Activated T-helper 2 cell treated with anti-CD3 and anti-CD28 coated beads, Interferon-gamma antibody, Interleukin-2, Interleukin-4, amounts not matched to agents 10 μg/mL and 5 μg/mL and 100 μg/mL, durations not matched to agents 14 hours and 24 hours and 36 hours (primary cell): Measurements from ENCODE around the gene C11orf54. TPM values are rescaled to one million over a fixed set of nuclear protein-coding genes. Genes with fewer than 3 reads are reported as not detected.
A peak's percentile ranks its signal among the peaks of the same experiment; 100 is the strongest.

ENCODE experiments used
- DNase-seq: peaks from one replicate; pipeline ENCODE4 v3.0.0; 2021; ENCODE audit warnings: low spot score
- H3K27ac Mint-ChIP-seq: one replicate; pipeline ENCODE4 v1.8.0; 2021; ENCODE audit warnings: mixed read lengths
- H3K27me3 Mint-ChIP-seq: one replicate; pipeline ENCODE4 v1.8.0; 2021; ENCODE audit warnings: low read depth, mixed read lengths
- H3K36me3 Mint-ChIP-seq: one replicate; pipeline ENCODE4 v1.8.0; 2021; ENCODE audit warnings: low read depth, mixed read lengths
- H3K4me1 Mint-ChIP-seq: one replicate; pipeline ENCODE4 v1.8.0; 2021; ENCODE audit warnings: low read depth, mixed read lengths
- H3K4me3 Mint-ChIP-seq: one replicate; pipeline ENCODE4 v1.8.0; 2021; ENCODE audit warnings: low read depth, mild to moderate bottlenecking, moderate library complexity, mixed read lengths
- H3K9me3 Mint-ChIP-seq: one replicate; pipeline ENCODE4 v1.8.0; 2021; ENCODE audit warnings: mixed read lengths
- intact Hi-C: fragments of 100-400 bp; cut with micrococcal nuclease; formaldehyde crosslinking; loops from one replicate; pipeline ENCODE4 v1.15.1; 2023
- total RNA-seq: library from RNA; stranded (reverse); gene quantifications from 2 replicates; pipeline ENCODE4 v1.2.3, GENCODE V29; 2022

Gene C11orf54
- total RNA-seq, 1 donor from 2014 or later = 21.2 TPM

DNA sequence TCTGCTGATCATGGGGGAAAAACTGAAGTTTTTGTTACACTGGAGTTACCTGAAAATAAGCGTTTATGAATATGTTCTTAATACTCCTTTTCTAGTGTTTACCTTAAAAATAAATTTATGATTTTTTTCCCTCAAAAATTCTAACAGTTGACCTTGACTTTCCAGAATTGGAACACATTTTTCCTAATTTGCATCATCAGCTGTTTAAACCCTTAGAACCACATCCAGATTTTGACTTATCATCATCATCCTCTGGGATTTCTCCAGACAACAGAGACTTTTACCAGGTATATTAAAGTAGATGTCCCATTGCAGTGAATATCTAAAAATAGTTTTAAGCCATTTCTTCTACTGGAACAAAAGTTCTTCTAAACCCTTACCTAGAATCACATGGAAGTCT is 17.4 kb upstream of the C11orf54 start:
- H3K36me3 Mint-ChIP-seq = peaks cover 69% of the 10 kb centered on the region
- no peak for DNase-seq
- H3K27me3 Mint-ChIP-seq = no peaks in the 10 kb centered on the region
- H3K4me1 Mint-ChIP-seq = peaks cover 8% of the 10 kb centered on the region
- H3K27ac Mint-ChIP-seq = no peak overlapping the region
- no peaks in the 10 kb centered on the region for H3K9me3 Mint-ChIP-seq
- intact Hi-C loops = no loop called here
- H3K4me3 Mint-ChIP-seq = no peak overlapping the region

DNA sequence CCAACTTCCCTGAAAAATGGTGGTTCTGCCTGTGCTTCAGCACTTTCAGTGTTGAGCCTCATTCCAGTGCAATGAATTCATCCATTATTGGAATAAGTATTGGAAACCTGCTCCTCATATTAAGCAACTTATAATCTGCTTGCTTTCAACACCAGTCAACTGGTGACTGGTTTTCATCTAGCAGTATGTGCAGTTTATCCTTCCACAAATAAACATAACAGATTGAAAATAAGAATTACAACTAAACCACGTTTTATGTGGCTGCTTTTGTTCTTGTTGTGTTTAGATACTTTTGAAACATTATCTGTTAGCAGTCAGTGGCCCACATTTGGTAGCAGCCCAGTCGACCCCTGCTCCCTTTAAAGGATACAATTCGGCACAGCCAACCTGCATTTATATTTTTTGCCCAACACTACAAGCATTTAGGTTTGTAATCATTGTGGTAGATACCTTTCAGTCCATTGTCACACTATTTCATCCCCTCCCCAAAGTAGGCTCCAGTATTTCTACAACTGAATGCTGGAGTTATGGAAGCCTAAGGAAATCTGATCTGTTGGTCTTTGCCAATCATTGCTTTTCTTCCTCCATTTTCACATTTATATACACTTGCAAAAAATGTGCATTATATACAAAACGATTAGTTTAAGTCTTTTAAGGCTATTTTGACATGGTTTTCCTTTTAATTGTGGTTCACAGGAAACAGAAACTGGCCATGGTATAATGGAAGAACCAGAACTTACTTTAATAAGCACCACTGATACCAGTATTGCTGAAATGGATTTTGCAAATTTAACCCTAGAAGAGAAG is 13.3 kb upstream of the C11orf54 start:
- H3K27ac Mint-ChIP-seq = peak overlapping the region; percentile 75
- peaks cover 78% of the 10 kb centered on the region for H3K36me3 Mint-ChIP-seq
- DNase-seq = no peak
- intact Hi-C loops = loop anchor here (1.0 kb wide), 1 partner anchor 10 kb away; no protein-coding TSS in a partner anchor
- H3K4me1 Mint-ChIP-seq = peaks cover 10% of the 10 kb centered on the region
- no peak overlapping the region for H3K4me3 Mint-ChIP-seq
- no peaks in the 10 kb centered on the region for H3K9me3 Mint-ChIP-seq
- H3K27me3 Mint-ChIP-seq = no peaks in the 10 kb centered on the region

DNA sequence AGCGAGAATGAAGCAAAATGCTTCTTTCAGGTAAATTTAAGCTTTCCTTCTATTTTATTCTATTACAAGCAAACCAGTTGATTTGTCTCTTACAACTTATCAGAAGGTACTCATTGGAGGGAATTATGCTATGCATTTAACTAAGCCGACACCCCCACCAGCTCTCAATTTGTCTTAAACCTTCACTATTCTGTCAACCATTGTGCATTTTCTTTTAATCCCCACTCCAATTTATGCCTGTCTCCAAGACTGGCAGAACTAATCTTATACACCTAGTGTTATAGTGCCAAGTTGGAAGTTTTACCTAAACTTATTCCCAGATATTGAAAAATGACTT is 12.7 kb upstream of the C11orf54 start:
- Mint-ChIP-seq H3K36me3 (peaks cover 81% of the 10 kb centered on the region), H3K4me1 (peaks cover 14% of the 10 kb centered on the region), H3K4me3 (no peak overlapping the region), H3K9me3 (no peaks in the 10 kb centered on the region), H3K27me3 (no peaks in the 10 kb centered on the region), H3K27ac (peak overlapping the region; percentile 75)
- no peak for DNase-seq
- intact Hi-C loops = loop anchor here (1.0 kb wide), 1 partner anchor 10 kb away; no protein-coding TSS in a partner anchor

DNA sequence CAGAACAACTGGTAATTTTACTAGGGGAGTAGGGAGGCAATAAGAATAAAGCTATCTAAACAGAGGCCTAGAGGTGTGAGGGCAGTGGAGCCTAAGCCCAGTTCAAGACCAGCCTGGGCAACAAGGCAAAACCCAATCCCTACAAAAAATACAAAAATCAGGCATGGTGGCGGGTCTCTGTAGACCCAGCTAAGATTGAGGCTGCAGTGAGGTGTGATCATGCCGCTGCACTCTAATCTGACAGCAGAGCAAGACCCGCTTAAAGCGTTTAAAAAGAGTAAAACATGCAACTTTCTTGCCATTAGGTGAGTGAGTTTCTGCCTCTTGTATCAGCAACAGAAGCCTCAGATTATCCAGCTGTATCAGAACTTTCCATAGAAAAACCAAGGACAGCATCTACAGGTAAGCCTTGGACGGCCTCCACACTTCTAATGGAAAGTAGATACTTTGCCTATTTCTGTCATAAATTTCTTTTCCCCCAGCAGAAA is 12.3 kb upstream of the C11orf54 start:
- Mint-ChIP-seq H3K27me3 (no peaks in the 10 kb centered on the region), H3K27ac (peak overlapping the region; percentile 75), H3K4me3 (no peak overlapping the region), H3K36me3 (peaks cover 83% of the 10 kb centered on the region), H3K9me3 (no peaks in the 10 kb centered on the region), H3K4me1 (peaks cover 16% of the 10 kb centered on the region)
- no peak for DNase-seq
- intact Hi-C loops = no loop called here

DNA sequence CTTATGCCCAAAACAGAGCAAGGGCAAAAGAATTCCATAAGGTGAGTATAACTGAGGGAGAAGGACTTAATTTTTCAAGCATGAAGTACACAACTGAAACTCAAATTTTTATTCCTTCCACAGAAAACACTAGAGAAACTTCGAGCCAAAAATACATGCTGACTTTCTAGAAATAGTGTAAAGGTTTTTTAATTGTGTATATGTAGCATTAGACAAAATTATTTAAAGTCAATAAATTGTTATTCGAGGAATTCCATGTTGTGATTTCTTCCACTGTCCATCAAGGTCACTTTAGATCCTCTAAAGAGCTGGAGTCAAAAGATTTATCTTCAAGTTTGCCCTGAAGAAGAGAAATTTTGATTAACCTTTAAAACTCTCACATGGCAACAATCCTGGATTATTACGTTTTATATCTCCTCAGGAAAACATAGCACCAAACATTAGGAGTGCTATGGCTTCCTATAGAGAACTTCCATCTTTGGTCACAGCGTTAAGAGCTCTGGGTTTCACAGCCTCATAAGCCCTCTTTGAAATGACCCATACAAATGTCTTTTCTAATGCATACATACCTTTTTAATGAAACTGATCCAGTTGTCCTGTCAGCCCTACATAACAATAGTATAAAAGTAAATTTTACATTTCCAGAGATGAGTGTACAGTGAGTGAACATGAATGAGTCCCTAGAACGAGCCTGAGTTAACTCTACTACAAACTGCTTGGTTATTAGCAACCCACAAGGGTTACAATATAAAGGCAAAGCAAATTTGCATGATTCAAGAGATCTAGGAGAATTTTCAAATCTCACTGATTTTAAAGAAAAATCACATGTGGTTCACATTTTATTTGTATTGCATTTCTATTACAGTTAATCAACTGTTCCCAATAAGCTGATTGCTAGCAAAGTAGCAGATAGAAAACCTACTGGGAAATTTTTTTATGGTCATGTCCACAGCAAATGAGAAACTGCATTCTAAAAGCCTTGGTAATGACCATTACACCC is 11.1 kb upstream of the C11orf54 start:
- intact Hi-C loops = no loop called here
- Mint-ChIP-seq H3K4me1 (peaks cover 27% of the 10 kb centered on the region), H3K27me3 (no peaks in the 10 kb centered on the region), H3K9me3 (no peaks in the 10 kb centered on the region), H3K4me3 (no peak overlapping the region), H3K27ac (peak overlapping the region; percentile 68), H3K36me3 (peaks cover 88% of the 10 kb centered on the region)
- DNase-seq = no peak

DNA sequence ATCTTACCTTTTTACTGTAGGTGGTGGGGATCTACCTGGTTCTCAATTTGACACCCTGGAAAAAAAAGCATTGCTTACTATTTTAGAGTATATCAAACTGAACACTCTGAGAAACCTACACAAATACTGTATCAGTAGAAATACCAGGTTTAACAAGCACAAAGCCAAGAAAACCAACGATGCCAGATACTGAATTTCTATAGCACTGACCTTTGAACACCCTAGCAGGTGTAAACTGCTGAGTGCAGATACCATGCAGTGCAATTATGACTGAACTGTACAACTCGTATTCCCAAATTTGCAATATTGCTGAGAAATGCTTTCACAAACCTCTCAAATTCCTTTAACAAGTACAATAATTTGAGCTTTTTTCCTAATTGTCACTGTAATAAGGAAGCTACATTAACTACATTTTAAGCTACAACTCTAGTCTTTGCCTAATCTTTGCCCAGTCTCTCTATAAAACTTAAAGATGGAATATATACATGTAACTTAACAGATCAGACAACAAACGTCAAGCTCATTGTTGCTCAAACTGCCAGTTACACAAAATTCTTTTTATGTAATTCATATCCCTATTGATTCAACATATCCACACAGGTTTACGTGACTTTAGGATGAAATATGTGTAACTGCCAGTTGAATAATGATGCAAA is 9.1 kb upstream of the C11orf54 start:
- intact Hi-C loops = no loop called here
- H3K27ac Mint-ChIP-seq = peak overlapping the region; percentile 49
- DNase-seq = no peak
- no peaks in the 10 kb centered on the region for H3K27me3 Mint-ChIP-seq
- no peak overlapping the region for H3K4me3 Mint-ChIP-seq
- H3K4me1 Mint-ChIP-seq = peaks cover 41% of the 10 kb centered on the region
- peaks cover 95% of the 10 kb centered on the region for H3K36me3 Mint-ChIP-seq
- no peaks in the 10 kb centered on the region for H3K9me3 Mint-ChIP-seq

DNA sequence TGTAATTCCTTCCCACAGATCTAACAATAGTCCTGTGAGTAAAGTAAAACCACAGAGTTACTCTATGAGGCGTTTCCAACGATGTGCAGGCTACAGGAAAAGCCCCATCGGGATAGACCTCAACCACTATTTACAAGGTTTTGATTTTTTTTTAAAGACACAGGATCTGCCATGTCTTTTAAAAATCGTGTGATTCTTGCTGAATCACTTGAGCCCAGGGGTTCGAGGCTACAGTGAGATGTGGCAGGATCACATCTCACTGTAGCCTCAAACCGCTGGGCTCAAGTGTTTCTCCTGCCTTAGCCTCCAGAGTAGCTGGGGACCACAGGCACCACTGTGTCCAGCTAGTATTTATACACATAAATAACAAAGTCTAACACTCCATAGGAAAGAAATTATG is 8.0 kb upstream of the C11orf54 start:
- DNase-seq = no peak
- intact Hi-C loops = no loop called here
- no peaks in the 10 kb centered on the region for H3K27me3 Mint-ChIP-seq
- H3K4me3 Mint-ChIP-seq = peak overlapping the region; percentile 26
- peaks cover 52% of the 10 kb centered on the region for H3K4me1 Mint-ChIP-seq
- peaks cover 95% of the 10 kb centered on the region for H3K36me3 Mint-ChIP-seq
- no peaks in the 10 kb centered on the region for H3K9me3 Mint-ChIP-seq
- peak overlapping the region; percentile 62 for H3K27ac Mint-ChIP-seq

DNA sequence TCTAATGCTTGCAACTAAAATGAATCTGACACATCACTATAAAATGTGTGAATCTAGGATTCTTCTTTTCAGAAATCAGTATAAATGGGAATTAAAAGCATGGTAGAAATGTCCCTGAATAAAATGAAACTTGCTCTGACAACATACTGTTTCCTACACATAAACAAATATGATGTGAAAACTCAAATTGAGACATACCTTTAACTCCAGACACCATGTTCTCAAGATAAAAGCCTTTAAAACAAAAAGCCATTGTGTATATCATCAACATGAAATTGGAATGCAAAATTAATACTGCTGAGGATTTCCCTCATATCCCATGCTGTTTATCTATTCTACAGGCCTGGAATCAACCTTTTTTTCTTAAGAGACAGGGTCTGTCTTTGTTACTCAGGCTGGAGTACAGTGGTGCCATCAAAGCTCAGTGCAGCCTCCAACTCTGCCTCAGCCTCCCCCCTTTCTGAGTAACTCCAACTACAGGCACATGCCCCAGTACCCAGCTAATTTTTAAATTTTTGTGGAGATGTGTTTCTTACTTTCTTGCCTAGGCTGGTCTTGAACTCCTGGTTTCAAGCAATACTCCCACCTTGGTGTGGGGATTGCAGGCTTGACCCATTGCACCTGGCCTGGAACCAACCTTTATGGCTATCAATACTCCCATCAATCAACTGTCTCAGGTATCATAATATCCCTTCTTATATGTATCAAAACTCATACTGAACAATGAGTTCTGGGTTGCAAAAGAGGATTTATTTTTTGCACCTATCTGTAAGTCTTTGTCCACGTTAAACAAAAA is 6.8 kb upstream of the C11orf54 start:
- peaks cover 61% of the 10 kb centered on the region for H3K4me1 Mint-ChIP-seq
- H3K27ac Mint-ChIP-seq = peak overlapping the region; percentile 22
- intact Hi-C loops = no loop called here
- no peaks in the 10 kb centered on the region for H3K9me3 Mint-ChIP-seq
- DNase-seq = no peak
- no peaks in the 10 kb centered on the region for H3K27me3 Mint-ChIP-seq
- peak overlapping the region; percentile 47 for H3K4me3 Mint-ChIP-seq
- H3K36me3 Mint-ChIP-seq = peaks cover 95% of the 10 kb centered on the region

DNA sequence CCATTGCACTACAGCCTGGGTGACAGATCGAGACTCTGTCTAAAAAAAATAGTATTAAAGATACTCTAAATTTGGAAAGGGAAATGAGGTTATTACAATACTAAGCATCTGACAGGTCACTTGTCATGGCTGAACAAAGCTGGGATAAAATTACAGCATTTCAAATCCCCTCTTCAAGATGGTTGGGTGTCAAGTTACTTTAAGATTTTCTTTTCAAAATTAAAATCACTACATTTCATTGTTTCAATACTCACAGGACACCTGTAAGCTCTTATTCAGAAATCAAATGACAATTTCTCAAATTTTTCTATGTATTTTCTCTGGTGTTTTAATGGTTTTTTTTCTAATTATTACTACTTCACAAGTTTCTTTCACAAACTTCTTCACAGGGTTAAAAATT is 5.8 kb upstream of the C11orf54 start:
- intact Hi-C loops = no loop called here
- no peaks in the 10 kb centered on the region for H3K27me3 Mint-ChIP-seq
- H3K4me3 Mint-ChIP-seq = peak overlapping the region; percentile 47
- H3K27ac Mint-ChIP-seq = no peak overlapping the region
- H3K4me1 Mint-ChIP-seq = peaks cover 64% of the 10 kb centered on the region
- no peaks in the 10 kb centered on the region for H3K9me3 Mint-ChIP-seq
- H3K36me3 Mint-ChIP-seq = peaks cover 95% of the 10 kb centered on the region
- DNase-seq = no peak

DNA sequence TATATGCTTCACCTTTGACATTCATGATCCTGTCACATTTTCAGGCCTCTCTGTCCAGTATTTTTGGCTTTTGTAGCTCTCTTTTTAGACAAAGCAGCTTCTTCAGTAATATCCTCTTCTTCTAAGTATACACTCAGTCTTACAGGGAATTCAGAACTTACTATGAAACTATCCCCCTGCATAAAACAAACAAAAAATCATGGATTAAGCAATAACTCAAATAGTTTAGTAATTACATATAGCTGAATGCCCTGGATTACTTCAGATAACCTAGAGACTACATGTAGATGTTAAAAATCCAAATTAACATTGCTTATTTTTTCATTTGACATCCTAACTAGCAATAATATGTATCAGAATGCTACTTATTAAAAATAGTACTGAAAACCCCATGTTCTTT is 5.3 kb upstream of the C11orf54 start:
- Mint-ChIP-seq H3K36me3 (peaks cover 96% of the 10 kb centered on the region), H3K27me3 (no peaks in the 10 kb centered on the region), H3K4me1 (peaks cover 65% of the 10 kb centered on the region), H3K4me3 (peak overlapping the region; percentile 51), H3K27ac (no peak overlapping the region), H3K9me3 (no peaks in the 10 kb centered on the region)
- intact Hi-C loops = no loop called here
- DNase-seq = no peak

DNA sequence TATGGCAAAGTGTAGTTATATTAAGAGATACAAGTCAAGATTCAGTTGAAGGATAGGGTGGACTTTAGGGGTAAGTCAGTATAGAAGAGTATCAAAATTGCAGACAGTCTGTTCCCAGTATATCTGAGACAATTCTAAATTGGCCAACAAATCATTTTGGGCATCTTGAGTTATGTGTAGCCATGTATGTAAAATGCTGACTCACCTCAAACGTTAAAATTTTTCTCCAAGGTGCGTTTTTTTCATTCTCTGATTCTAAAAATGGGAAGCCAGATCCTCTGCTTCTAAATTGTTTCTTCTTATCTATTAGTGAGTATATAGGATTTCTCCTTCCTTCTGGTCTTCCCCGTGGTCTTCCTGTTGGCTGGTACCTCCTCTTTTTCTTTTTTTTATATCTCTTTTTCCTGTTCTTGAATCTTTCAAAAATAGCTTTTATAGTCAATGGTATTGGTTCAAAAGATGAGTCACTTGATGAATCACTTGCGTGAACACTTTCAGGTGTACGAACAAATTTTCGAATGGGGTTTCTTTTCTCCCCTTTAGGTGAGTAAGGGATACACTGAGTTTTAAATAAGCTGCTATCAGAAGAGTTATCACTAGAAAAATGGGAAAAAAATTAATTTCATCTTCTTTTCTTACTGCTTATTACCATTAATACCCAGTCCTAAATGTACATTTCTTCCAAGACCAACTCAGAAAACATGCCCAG is 3.4 kb upstream of the C11orf54 start:
- no peak for DNase-seq
- Mint-ChIP-seq H3K36me3 (peaks cover 85% of the 10 kb centered on the region), H3K27me3 (no peaks in the 10 kb centered on the region), H3K27ac (peak overlapping the region; percentile 99), H3K4me3 (peak overlapping the region; percentile 99), H3K4me1 (peaks cover 61% of the 10 kb centered on the region), H3K9me3 (no peaks in the 10 kb centered on the region)
- intact Hi-C loops = loop anchor here (1.0 kb wide), 2 partner anchors 10 to 49 kb away; no protein-coding TSS in a partner anchor
